ENCODE data around the gene BLACAT1. TPM values are rescaled to one million over a fixed set of nuclear protein-coding genes. Genes with fewer than 3 reads are reported as not detected.
A peak's percentile ranks its signal among the peaks of the same experiment; 100 is the strongest.

Gene BLACAT1
- polyA plus RNA-seq, 4 donors, result 0.22 to 0.43 (median 0.30) TPM; not detected in 1

DNA sequence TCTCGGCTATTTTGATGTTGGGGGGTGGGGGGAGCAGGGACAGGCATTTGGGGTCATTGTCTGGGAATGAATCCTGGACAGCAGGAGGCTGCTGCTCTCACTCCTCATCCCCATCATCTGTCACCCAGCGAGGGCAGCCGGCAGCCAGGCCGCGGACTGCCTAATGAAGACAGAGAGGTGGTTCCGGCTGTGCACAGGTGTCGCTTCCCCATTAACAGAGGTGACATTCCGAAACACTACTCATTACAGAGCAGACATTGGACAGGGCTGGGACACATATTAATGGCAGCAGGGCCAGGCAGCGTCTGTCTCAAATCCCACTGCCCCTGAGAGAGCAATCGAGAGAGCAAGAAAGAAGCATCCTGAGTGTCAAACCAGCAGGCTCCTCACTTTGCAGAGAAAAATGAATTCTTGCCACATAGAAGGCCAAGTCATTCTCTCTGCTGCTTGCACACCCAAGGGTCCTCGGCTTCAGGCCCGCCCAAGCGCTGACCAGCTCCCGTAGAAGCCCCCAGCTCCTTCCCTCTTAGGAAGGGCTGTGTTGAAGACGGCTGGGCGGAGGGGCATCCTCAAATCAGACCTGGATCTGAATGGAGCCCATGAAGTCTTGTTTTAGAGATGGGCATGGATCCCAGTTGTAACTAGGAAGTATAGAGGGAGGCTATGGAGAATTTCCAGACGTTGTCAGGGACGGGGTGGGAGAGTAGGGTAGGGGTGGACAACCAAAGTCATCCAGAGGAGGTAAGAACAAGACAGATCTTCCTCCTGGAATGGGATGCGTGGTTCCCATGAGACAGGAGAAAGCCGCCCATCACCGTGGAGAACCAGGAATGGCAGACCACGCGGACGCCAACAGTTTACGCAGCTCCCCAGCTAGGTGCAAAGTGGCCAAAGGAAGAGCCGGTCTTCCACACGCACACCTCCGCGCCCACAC is 25.8 kb downstream of the BLACAT1 start:
- Histone ChIP-seq H3K27ac (ENCODE audit: low read depth in 1 of 3, low read length in 2 of 3) (no peak overlapping the region), H3K36me3 (ENCODE audit: control insufficient read depth in 3 of 3, insufficient read depth in 2 of 3, low read depth in 1 of 3, low read length in 3 of 3) (no peaks in the 10 kb centered on the region), H3K27me3 (ENCODE audit: control insufficient read depth in 3 of 3, insufficient read depth in 3 of 3, low read length in 3 of 3) (peaks cover 0 to 41% (median 3%) of the 10 kb centered on the region in 3 donors), H3K9me3 (ENCODE audit: control insufficient read depth in 2 of 2, insufficient read depth in 1 of 2, low read depth in 1 of 2, low read length in 1 of 2) (no peaks in the 10 kb centered on the region), H3K4me3 (ENCODE audit: low read depth in 1 of 3, low read length in 3 of 3) (peak overlapping the region; percentile 8 to 36 (median 36)), H3K4me1 (ENCODE audit: control insufficient read depth in 3 of 3, insufficient read depth in 2 of 3, low read depth in 1 of 3, low read length in 2 of 3) (peaks cover 0 to 5% (median 0%) of the 10 kb centered on the region in 3 donors)
- no peak for FAIRE-seq
- 60 to 81% (median 61%) methylated on average over 21 to 29 of the region's 29 CpGs for WGBS, 3 donors
- DNase-seq, result no peak

GRCh38 chr1:205424901-205425600 is 30.8 kb downstream of the BLACAT1 start:
- WGBS, 3 donors, result 60 to 73% (median 66%) methylated on average over 8 of the region's 8 CpGs
- Histone ChIP-seq H3K4me3 (ENCODE audit: low read depth in 1 of 3, low read length in 3 of 3) (no peak overlapping the region), H3K9me3 (ENCODE audit: control insufficient read depth in 2 of 2, insufficient read depth in 1 of 2, low read depth in 1 of 2, low read length in 1 of 2) (no peaks in the 10 kb centered on the region), H3K27ac (ENCODE audit: low read depth in 1 of 3, low read length in 2 of 3) (no peak overlapping the region), H3K36me3 (ENCODE audit: control insufficient read depth in 3 of 3, insufficient read depth in 2 of 3, low read depth in 1 of 3, low read length in 3 of 3) (no peaks in the 10 kb centered on the region), H3K4me1 (ENCODE audit: control insufficient read depth in 3 of 3, insufficient read depth in 2 of 3, low read depth in 1 of 3, low read length in 2 of 3) (no peaks in the 10 kb centered on the region), H3K27me3 (ENCODE audit: control insufficient read depth in 3 of 3, insufficient read depth in 3 of 3, low read length in 3 of 3) (peaks cover 0 to 34% (median 3%) of the 10 kb centered on the region in 3 donors)
- FAIRE-seq (no peak), DNase-seq (no peak)

GRCh38 chr1:205423814-205424399 is 31.9 kb downstream of the BLACAT1 start:
- Histone ChIP-seq H3K9me3 (ENCODE audit: control insufficient read depth in 2 of 2, insufficient read depth in 1 of 2, low read depth in 1 of 2, low read length in 1 of 2) (no peaks in the 10 kb centered on the region), H3K27me3 (ENCODE audit: control insufficient read depth in 3 of 3, insufficient read depth in 3 of 3, low read length in 3 of 3) (peaks cover 0 to 25% (median 6%) of the 10 kb centered on the region in 3 donors), H3K4me3 (ENCODE audit: low read depth in 1 of 3, low read length in 3 of 3) (no peak overlapping the region), H3K36me3 (ENCODE audit: control insufficient read depth in 3 of 3, insufficient read depth in 2 of 3, low read depth in 1 of 3, low read length in 3 of 3) (no peaks in the 10 kb centered on the region), H3K27ac (ENCODE audit: low read depth in 1 of 3, low read length in 2 of 3) (no peak overlapping the region), H3K4me1 (ENCODE audit: control insufficient read depth in 3 of 3, insufficient read depth in 2 of 3, low read depth in 1 of 3, low read length in 2 of 3) (no peaks in the 10 kb centered on the region)
- 75 to 82% (median 81%) methylated on average over 6 of the region's 6 CpGs for WGBS, 3 donors
- FAIRE-seq, result no peak
- no peak for DNase-seq

GRCh38 chr1:205422993-205423642 is 32.7 kb downstream of the BLACAT1 start:
- 45 to 53% (median 52%) methylated on average over 4 of the region's 4 CpGs for WGBS, 3 donors
- Histone ChIP-seq H3K27ac (ENCODE audit: low read depth in 1 of 3, low read length in 2 of 3) (no peak overlapping the region), H3K4me1 (ENCODE audit: control insufficient read depth in 3 of 3, insufficient read depth in 2 of 3, low read depth in 1 of 3, low read length in 2 of 3) (no peaks in the 10 kb centered on the region), H3K36me3 (ENCODE audit: control insufficient read depth in 3 of 3, insufficient read depth in 2 of 3, low read depth in 1 of 3, low read length in 3 of 3) (no peaks in the 10 kb centered on the region), H3K4me3 (ENCODE audit: low read depth in 1 of 3, low read length in 3 of 3) (no peak overlapping the region), H3K27me3 (ENCODE audit: control insufficient read depth in 3 of 3, insufficient read depth in 3 of 3, low read length in 3 of 3) (peaks cover 0 to 24% (median 6%) of the 10 kb centered on the region in 3 donors), H3K9me3 (ENCODE audit: control insufficient read depth in 2 of 2, insufficient read depth in 1 of 2, low read depth in 1 of 2, low read length in 1 of 2) (no peaks in the 10 kb centered on the region)
- FAIRE-seq (no peak), DNase-seq (no peak)

DNA sequence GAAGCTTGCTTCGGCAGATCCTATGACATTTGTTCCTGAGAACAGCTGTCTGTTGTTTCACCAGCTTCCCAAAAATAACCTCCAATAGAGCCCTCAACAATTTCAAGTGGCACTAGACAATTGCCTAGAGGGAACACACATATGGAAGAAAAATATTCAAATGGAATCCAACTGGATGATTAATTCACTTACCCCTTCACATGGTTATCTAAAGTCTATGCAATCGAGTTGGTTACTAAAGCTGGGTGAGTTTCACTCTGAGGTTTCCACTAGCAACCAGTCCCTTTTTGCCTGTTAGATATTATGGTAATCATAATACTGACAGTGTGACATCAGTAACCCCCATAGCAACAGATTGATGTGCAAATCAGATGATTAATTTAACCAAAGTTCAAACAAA is 34.0 kb downstream of the BLACAT1 start, which contains the start of gene LEMD1:
TSS of gene LEMD1 (minus strand) at position 259 of the 400 bp plus-strand sequence. CDS start 1,520 bp downstream, outside the sequence.
- 48 to 61% (median 53%) methylated on average over 2 of the region's 2 CpGs for WGBS, 3 donors
- Histone ChIP-seq H3K27ac (ENCODE audit: low read depth in 1 of 3, low read length in 2 of 3) (no peak within 1 kb of the TSS), H3K4me1 (ENCODE audit: control insufficient read depth in 3 of 3, insufficient read depth in 2 of 3, low read depth in 1 of 3, low read length in 2 of 3) (no peaks in the 10 kb centered on the region), H3K4me3 (ENCODE audit: low read depth in 1 of 3, low read length in 3 of 3) (no peak within 1 kb of the TSS), H3K36me3 (ENCODE audit: control insufficient read depth in 3 of 3, insufficient read depth in 2 of 3, low read depth in 1 of 3, low read length in 3 of 3) (no peaks in the 10 kb centered on the region), H3K27me3 (ENCODE audit: control insufficient read depth in 3 of 3, insufficient read depth in 3 of 3, low read length in 3 of 3) (peaks cover 0 to 20% (median 6%) of the 10 kb centered on the region in 3 donors), H3K9me3 (ENCODE audit: control insufficient read depth in 2 of 2, insufficient read depth in 1 of 2, low read depth in 1 of 2, low read length in 1 of 2) (no peaks in the 10 kb centered on the region)
- FAIRE-seq (no peak), DNase-seq (no peak)

- 56 to 70% (median 65%) methylated on average over 2 of the region's 2 CpGs for WGBS, 3 donors
- no peaks in the 10 kb centered on the region for H3K9me3 ChIP-seq (ENCODE audit: control insufficient read depth in 2 of 2, insufficient read depth in 1 of 2, low read depth in 1 of 2, low read length in 1 of 2)
- no peak for FAIRE-seq
These were observed 34.9 kb downstream of the BLACAT1 start for GRCh38 chr1:205420938-205421337.

GRCh38 chr1:205417870-205418635 is 37.8 kb downstream of the BLACAT1 start:
- WGBS, 3 donors, result 84 to 89% (median 88%) methylated on average over 10 of the region's 10 CpGs
- DNase-seq, result no peak
- no peaks in the 10 kb centered on the region for H3K36me3 ChIP-seq (ENCODE audit: control insufficient read depth in 3 of 3, insufficient read depth in 2 of 3, low read depth in 1 of 3, low read length in 3 of 3)

More at GRCh38 chr1:205420938-205421337, 34.9 kb downstream of the BLACAT1 start:
- Histone ChIP-seq H3K27me3 (ENCODE audit: control insufficient read depth in 3 of 3, insufficient read depth in 3 of 3, low read length in 3 of 3) (peaks cover 0 to 14% (median 2%) of the 10 kb centered on the region in 3 donors), H3K4me3 (ENCODE audit: low read depth in 1 of 3, low read length in 3 of 3) (no peak overlapping the region), H3K4me1 (ENCODE audit: control insufficient read depth in 3 of 3, insufficient read depth in 2 of 3, low read depth in 1 of 3, low read length in 2 of 3) (no peaks in the 10 kb centered on the region), H3K27ac (ENCODE audit: low read depth in 1 of 3, low read length in 2 of 3) (no peak overlapping the region), H3K36me3 (ENCODE audit: control insufficient read depth in 3 of 3, insufficient read depth in 2 of 3, low read depth in 1 of 3, low read length in 3 of 3) (no peaks in the 10 kb centered on the region)
- no peak for DNase-seq

More at GRCh38 chr1:205417870-205418635, 37.8 kb downstream of the BLACAT1 start:
- no peaks in the 10 kb centered on the region for H3K9me3 ChIP-seq (ENCODE audit: control insufficient read depth in 2 of 2, insufficient read depth in 1 of 2, low read depth in 1 of 2, low read length in 1 of 2)
- no peak for FAIRE-seq
- no peaks in the 10 kb centered on the region for H3K4me1 ChIP-seq (ENCODE audit: control insufficient read depth in 3 of 3, insufficient read depth in 2 of 3, low read depth in 1 of 3, low read length in 2 of 3)
- H3K27ac ChIP-seq (ENCODE audit: low read depth in 1 of 3, low read length in 2 of 3), result no peak overlapping the region
- no peak overlapping the region for H3K4me3 ChIP-seq (ENCODE audit: low read depth in 1 of 3, low read length in 3 of 3)
- peaks cover 0 to 2% (median 0%) of the 10 kb centered on the region in 3 donors for H3K27me3 ChIP-seq (ENCODE audit: control insufficient read depth in 3 of 3, insufficient read depth in 3 of 3, low read length in 3 of 3)
